Uterus (tissue), 2 donors: ENCODE measurements around the gene NUDT1.

ENCODE experiments used
- CTCF ChIP-seq, 4 experiments: fragments of 200-600 bp in 2 of 4; fragments of 450-650 bp in 2 of 4; sonication (generic) in 2 of 4; IDR thresholded peaks; one replicate each; pipeline ENCODE4 v1.5.1; 2016 to 2019; ENCODE audit warnings: antibody characterized with exemption in 4 of 4, mild to moderate bottlenecking in 2 of 4, moderate library complexity in 1 of 4
- POLR2A ChIP-seq, 2 donors: fragments of 450-650 bp; IDR thresholded peaks; one replicate each; pipeline ENCODE4 v1.6.1; 2016; ENCODE audit warnings: antibody characterized with exemption in 2 of 2, mild to moderate bottlenecking in 1 of 2, moderate library complexity in 1 of 2

DNA sequence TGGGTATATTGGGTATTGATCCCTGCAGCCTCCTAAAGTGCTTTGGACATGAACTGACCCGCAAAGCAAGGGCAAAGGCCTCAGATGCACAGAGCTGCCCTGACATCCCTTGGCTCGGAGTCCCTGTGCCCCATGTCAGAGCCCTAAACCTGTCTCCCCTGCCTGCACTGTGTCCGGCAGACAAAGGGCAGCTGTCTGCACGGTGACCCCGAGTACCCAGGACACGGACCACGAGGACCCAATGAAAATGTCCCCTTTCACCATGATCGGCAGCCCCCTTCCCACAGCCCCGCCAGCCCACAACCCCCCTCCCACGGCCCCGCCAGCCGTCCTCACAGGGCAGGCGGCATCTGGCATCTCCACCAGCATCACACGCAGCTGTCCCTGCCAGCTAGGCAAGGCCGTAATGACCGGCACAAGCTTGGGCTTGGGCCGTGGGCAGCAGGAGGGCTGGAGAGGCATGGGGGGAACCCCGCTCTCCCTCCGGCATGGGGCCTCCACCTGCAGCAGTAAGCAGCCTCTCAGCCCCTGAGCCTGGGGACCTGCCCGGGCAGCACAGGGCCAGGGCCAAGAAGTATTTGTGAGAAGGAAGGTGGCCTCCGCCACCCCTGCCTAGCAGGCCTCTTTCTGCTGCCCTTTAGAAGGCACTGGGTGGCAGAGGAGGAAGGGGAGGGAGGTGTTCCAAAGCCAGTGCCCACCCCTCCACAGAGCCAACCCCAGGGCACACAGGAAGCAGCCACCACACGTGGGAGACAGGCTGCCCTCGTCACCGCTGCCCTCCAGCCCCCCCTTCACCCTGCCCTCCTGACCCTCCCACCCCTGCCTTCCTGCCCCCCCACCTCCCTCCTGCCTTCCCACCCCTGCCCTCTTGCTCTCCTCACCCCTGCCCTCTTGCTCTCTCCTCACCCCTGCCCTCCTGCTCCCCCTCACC is 10.1 kb downstream of the NUDT1 start:
- TF ChIP-seq CTCF (IDR thresholded peaks at IDR 0.05) (no peak), POLR2A (IDR thresholded peaks at IDR 0.05) (no peak)
